ENCODE measurements around the gene DGKI.
A peak's percentile ranks its signal among the peaks of the same experiment; 100 is the strongest.

The DGKI gene

DNA sequence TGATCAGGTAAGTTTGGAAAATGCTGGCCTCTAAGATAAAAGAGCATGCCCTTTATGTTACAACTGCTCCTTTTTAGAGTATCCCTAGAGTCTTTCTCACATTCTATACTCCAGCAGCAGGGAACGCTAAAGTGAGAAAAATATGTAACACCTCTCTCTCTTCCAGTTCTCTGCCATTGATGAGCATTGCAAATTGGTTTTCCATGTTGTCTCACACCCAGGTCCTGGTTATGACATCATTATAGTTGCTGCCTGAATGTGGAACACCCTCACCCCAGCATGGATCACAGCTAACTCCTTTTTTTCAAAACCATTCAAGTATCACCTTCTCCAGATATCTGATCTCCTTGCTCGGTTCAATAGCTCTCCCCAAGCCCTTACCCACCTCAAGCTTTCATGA is 84.4 kb downstream of the DGKI start:
- DNase-seq (ENCODE audit: low read depth) = no peak
- TF ChIP-seq, protein P1, sequence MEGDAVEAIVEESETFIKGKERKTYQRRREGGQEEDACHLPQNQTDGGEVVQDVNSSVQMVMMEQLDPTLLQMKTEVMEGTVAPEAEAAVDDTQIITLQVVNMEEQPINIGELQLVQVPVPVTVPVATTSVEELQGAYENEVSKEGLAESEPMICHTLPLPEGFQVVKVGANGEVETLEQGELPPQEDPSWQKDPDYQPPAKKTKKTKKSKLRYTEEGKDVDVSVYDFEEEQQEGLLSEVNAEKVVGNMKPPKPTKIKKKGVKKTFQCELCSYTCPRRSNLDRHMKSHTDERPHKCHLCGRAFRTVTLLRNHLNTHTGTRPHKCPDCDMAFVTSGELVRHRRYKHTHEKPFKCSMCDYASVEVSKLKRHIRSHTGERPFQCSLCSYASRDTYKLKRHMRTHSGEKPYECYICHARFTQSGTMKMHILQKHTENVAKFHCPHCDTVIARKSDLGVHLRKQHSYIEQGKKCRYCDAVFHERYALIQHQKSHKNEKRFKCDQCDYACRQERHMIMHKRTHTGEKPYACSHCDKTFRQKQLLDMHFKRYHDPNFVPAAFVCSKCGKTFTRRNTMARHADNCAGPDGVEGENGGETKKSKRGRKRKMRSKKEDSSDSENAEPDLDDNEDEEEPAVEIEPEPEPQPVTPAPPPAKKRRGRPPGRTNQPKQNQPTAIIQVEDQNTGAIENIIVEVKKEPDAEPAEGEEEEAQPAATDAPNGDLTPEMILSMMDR (conservative IDR thresholded peaks at IDR 0.05; ENCODE audit: control insufficient read depth, insufficient read depth, low read depth, low read length) = no peak
- no peak overlapping the region for H3K4me3 ChIP-seq (ENCODE audit: control insufficient read depth, low read depth, low read length)

DNA sequence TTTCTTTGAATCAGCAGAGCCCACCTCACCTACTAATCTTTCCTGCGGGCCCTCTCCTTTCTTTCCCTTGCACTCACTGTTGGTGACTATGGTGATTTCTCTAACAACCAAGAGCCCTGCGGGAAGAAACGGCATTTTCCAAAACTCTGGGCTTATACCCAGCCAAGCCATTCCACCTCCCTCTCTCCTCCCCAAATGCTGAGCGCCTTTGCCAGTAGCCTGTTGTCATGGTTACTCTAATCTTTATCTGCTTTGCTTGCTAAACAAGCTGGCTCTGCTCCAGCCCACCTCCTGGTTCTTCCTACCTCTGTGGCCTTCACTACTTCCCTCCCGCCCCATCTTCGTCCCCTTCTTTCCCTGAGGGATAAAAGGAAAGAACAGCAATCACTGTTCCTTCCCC is 86.7 kb downstream of the DGKI start:
- no peak overlapping the region for H3K4me3 ChIP-seq (ENCODE audit: control insufficient read depth, low read depth, low read length)
- DNase-seq (ENCODE audit: low read depth) = no peak
- TF ChIP-seq, protein P1 (conservative IDR thresholded peaks at IDR 0.05; ENCODE audit: control insufficient read depth, insufficient read depth, low read depth, low read length) = no peak

DNA sequence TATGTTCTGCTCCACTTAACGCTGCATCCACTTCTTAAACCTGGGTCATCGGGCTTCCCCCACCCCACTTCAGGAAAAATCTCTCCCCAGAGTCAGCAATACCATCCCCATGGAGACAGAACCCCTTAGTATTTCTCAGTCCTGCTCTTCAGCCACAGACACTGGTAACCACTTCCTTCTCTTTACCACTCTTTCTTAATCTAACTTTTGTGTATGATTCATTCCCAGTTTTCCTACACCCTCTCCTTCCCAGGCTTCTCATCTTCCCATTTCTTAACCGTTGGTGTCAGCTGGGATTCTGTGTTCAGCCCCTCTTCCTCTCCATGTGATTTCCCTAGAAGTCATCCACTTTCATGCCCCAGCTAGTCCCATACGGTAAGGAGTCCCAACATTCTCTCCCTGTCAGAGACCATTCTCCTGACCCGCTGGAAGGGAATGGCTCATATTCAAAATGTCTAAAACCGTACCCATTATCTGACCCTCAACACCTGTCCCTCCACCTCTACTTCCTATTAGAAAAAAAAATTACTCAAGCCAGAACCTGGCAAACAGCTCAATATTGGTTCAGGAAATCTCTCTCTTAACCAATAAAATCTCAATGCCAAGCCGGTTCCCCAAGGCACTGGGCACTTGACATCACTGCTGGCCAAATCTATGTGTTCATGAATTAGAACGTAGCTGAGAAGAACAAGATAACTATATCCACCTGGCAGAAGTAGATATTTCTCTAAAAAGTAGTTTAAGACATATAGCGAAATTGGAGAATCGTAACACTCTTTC is 89.4 kb downstream of the DGKI start:
- TF ChIP-seq, protein P1 (conservative IDR thresholded peaks at IDR 0.05; ENCODE audit: control insufficient read depth, insufficient read depth, low read depth, low read length) = no peak
- DNase-seq (ENCODE audit: low read depth) = peak; percentile 86
- no peak overlapping the region for H3K4me3 ChIP-seq (ENCODE audit: control insufficient read depth, low read depth, low read length)

DNA sequence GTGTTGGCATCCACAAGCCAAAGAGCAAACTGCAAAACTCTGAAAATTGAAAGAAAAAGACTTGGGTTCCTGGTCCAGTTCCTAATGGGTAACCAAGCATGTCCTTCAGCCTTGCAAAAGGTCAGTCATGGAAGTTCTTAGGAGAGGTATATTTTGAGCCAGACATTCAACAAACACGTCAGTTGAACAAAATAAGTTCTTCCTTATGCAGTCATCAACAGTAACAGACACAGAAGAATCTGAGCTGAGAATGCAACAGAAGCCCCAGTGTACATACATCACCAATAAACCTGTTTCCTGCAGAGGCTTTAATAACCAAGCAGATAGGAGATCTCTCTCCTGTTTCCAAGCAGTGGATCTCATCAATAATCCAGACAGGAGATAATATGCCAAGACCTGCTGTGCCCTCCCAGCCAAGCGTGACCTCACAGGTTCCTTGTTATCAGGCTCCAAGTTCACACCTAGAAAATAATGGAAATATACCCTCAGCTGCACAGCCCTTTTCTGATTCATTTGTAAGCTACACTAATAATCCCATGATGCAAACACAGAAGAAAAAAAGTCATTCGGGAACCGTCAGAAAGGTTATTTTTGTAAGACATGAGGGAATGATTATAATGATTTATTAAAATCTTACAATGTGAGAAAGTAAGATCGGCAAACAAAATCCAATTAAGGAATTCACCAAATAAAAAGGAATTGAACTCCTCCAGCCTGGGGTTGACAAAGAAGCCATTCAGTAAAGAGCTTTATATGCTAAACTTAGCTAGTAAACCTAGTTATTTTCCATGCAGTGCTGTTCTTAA is 90.7 kb downstream of the DGKI start:
- TF ChIP-seq, protein P1 (conservative IDR thresholded peaks at IDR 0.05; ENCODE audit: control insufficient read depth, insufficient read depth, low read depth, low read length) = no peak
- DNase-seq (ENCODE audit: low read depth) = peak; percentile 71
- no peak overlapping the region for H3K4me3 ChIP-seq (ENCODE audit: control insufficient read depth, low read depth, low read length)

DNA sequence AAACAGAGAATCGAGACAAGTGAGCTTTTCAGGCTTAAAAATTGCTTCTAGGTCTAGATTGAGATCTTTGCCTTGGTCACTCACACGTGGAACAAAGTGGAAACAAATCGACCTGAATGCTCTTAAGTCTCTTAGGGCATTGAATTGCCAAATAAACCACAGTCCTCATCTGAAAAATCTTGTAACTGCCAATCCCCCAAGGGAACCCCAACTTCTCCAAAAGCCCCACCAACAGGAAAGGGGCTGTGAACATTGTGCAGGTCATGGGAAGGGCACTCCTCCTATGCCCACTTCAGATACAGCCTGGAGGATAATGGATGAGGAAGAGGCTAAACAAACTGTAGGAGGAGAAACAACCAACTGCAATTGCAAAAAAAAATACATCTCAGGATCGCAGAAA is 91.3 kb downstream of the DGKI start:
- TF ChIP-seq, protein P1 (conservative IDR thresholded peaks at IDR 0.05; ENCODE audit: control insufficient read depth, insufficient read depth, low read depth, low read length) = no peak
- H3K4me3 ChIP-seq (ENCODE audit: control insufficient read depth, low read depth, low read length) = no peak overlapping the region
- no peak for DNase-seq (ENCODE audit: low read depth)

DNA sequence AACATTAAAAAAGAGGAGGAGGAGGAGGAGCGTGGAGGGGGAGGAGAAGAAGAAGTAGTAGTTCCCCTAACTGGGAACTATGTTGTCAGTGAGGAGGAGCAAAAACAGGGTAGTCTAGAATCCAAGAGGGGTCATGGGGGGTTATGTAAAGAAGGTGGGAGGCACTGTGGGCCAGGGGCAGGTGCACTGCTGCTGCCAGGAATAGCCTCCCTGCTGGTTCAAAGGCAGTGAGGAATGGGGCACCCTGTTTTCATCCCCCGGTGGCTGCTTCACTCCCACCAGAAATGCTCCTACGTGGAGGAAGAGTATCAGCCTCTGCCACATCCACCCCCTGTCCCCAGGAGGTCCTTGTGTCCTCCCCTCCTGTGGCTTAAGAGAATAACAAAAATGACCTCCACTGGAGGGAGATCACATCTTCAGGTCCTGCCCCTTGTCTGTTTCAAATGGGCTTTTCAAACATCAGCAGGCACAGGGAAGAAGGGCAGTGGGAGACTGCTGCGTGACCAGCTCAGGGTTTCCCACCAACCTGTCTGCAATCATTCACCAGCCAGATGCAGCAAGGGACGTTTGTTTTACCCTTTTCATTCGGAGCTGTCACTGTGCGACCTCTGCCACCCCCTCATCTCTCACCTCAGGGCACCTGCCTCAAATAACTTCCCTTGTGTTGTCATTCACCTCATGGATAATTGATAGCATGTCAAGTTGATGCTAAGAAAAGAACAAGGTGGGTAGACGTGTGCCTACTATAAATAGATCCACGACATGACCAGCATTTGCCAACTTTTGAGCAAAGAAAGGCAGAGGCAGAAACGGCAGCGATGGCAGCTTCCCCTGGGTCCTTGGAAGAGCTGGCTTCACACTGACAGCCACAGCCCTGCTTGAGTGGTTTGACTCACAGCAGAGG is 92.6 kb downstream of the DGKI start:
- peak; percentile 19 for DNase-seq (ENCODE audit: low read depth)
- TF ChIP-seq, protein P1 (conservative IDR thresholded peaks at IDR 0.05; ENCODE audit: control insufficient read depth, insufficient read depth, low read depth, low read length) = no peak
- no peak overlapping the region for H3K4me3 ChIP-seq (ENCODE audit: control insufficient read depth, low read depth, low read length)
